Measurements from ENCODE around the gene XK. TPM values are rescaled to one million over a fixed set of nuclear protein-coding genes. Genes with fewer than 3 reads are reported as not detected.

Gene XK
- total and polyA plus RNA-seq, 7 donors = 8.1 to 27.0 (median 14.1) TPM

DNA sequence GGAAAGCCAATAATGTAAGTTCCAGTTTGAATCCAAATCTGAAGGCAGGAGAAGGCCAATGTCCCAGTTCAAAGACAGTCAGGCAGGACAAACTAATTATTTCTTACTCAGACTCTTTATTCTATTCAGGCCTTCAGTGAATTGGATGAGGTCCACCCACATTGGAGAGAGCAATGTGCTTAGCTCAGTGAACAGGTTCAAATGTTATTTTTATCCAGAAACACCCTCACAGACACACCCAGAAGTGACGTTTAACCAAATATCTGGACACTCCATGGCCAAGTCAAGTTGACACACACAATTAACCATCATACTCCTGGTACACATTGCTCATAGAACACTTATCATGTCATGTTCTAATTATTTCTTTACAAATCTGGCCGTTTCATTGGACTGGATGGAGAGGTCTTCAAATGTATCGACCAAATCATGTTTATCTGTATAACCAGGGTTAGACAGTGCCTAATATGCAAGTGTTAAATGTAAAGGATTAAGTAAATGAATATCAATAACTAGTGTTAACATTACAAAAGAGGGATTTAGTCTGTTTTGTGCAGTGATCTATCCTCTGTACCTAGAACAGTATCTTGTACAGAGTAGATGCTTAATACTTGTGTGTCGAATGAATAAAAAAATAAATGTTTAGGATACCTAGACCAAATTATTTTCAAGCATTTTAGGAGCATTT is 27.1 kb upstream of the XK start:
- Histone ChIP-seq H3K27ac (no peak overlapping the region), H3K4me3 (no peak overlapping the region), H3K36me3 (no peaks in the 10 kb centered on the region), H3K4me1 (no peaks in the 10 kb centered on the region), H3K27me3 (no peaks in the 10 kb centered on the region), H3K9me3 (no peaks in the 10 kb centered on the region)
- intact Hi-C loops (cut with DNase I) = no loop called here
- whole genome bisulfite sequencing, 2 donors = 71 to 86% methylated on average over 4 of the region's 4 CpGs
- no peak for DNase-seq
- TF ChIP-seq POLR2AphosphoS5 (IDR thresholded peaks at IDR 0.05) (no peak), EP300 (IDR thresholded peaks at IDR 0.05) (no peak), POLR2A (IDR thresholded peaks at IDR 0.05) (no peak)
- TF ChIP-seq, protein P1, sequence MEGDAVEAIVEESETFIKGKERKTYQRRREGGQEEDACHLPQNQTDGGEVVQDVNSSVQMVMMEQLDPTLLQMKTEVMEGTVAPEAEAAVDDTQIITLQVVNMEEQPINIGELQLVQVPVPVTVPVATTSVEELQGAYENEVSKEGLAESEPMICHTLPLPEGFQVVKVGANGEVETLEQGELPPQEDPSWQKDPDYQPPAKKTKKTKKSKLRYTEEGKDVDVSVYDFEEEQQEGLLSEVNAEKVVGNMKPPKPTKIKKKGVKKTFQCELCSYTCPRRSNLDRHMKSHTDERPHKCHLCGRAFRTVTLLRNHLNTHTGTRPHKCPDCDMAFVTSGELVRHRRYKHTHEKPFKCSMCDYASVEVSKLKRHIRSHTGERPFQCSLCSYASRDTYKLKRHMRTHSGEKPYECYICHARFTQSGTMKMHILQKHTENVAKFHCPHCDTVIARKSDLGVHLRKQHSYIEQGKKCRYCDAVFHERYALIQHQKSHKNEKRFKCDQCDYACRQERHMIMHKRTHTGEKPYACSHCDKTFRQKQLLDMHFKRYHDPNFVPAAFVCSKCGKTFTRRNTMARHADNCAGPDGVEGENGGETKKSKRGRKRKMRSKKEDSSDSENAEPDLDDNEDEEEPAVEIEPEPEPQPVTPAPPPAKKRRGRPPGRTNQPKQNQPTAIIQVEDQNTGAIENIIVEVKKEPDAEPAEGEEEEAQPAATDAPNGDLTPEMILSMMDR (IDR thresholded peaks at IDR 0.05) = no peak

DNA sequence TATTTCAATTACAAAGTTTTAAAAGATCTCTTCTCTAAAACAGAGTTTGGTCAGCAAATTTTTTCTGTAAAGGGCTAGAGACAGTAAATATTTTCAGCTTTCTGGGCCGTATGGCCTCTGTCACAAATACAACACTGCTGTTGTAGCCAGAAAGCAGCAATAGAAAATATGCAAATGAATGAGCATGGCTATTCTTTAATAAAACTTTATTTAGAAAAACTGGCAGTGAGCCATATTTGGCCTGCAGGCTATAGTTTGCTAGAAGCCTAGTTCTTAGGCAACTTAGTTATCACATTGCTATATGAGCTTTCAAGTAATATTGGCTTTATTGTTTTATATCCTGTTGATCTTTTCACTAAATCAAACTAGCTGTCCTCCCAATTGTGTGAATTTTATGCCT is 26.5 kb upstream of the XK start:
- no peak overlapping the region for H3K4me3 ChIP-seq
- 70 to 74% methylated on average over 1 of the region's 1 CpG for WGBS, 2 donors
- intact Hi-C loops (cut with DNase I) = no loop called here
- H3K9me3 ChIP-seq = no peaks in the 10 kb centered on the region
- DNase-seq = no peak
- no peaks in the 10 kb centered on the region for H3K4me1 ChIP-seq
- H3K27me3 ChIP-seq = no peaks in the 10 kb centered on the region
- no peaks in the 10 kb centered on the region for H3K36me3 ChIP-seq
- TF ChIP-seq POLR2AphosphoS5 (IDR thresholded peaks at IDR 0.05) (no peak), EP300 (IDR thresholded peaks at IDR 0.05) (no peak), POLR2A (IDR thresholded peaks at IDR 0.05) (no peak)
- no peak overlapping the region for H3K27ac ChIP-seq

DNA sequence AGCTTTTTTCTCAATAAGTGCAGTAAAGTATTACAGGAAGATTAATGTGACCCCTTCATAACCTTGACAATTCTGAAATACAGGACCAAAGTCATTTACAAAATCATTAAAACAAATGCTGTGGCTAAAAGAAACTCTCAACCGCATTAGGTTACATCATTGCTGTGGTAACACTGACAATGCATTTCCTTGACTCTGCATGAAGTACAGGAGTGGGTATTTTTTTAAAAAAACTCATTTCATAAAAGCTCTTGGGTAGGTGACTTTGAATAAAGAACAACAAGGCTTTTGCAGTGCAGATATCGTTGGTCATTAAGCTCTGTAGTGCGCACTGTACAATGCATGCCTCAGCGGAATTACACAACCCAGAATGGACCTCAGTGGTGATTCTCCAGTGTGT is 23.4 kb upstream of the XK start:
- Histone ChIP-seq H3K36me3 (no peaks in the 10 kb centered on the region), H3K4me1 (no peaks in the 10 kb centered on the region), H3K27ac (no peak overlapping the region), H3K27me3 (no peaks in the 10 kb centered on the region), H3K4me3 (no peak overlapping the region), H3K9me3 (no peaks in the 10 kb centered on the region)
- no peak for DNase-seq
- WGBS, 2 donors = 92 to 96% methylated on average over 4 of the region's 4 CpGs
- intact Hi-C loops (cut with DNase I) = no loop called here
- TF ChIP-seq EP300 (IDR thresholded peaks at IDR 0.05) = no peak

DNA sequence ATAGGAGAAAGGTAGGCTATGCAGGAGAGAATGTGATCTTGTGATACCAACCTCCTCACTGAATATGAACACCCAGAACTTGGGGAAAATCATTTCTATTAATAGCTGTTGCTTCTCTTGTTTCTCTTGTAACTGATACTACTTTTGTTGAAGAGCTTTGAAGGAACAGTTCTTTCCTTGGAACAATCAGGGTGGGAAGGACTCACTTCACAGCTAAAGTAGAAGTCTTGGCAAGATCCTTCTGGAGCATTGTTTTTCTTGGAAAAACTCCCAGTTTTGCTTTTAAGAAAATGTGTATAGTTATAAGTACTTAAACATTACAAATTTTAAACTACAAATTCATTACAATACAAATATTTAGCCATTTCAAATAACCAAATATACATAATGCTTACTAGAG is 19.1 kb upstream of the XK start:
- Histone ChIP-seq H3K4me1 (no peaks in the 10 kb centered on the region), H3K27me3 (no peaks in the 10 kb centered on the region), H3K9me3 (no peaks in the 10 kb centered on the region), H3K36me3 (no peaks in the 10 kb centered on the region), H3K27ac (no peak overlapping the region), H3K4me3 (no peak overlapping the region)
- intact Hi-C loops (cut with DNase I) = no loop called here
- TF ChIP-seq EP300 (IDR thresholded peaks at IDR 0.05) (no peak), POLR2AphosphoS5 (IDR thresholded peaks at IDR 0.05) (no peak), POLR2A (IDR thresholded peaks at IDR 0.05) (no peak)
- TF ChIP-seq, protein P1 (IDR thresholded peaks at IDR 0.05) = no peak
- no peak for DNase-seq

DNA sequence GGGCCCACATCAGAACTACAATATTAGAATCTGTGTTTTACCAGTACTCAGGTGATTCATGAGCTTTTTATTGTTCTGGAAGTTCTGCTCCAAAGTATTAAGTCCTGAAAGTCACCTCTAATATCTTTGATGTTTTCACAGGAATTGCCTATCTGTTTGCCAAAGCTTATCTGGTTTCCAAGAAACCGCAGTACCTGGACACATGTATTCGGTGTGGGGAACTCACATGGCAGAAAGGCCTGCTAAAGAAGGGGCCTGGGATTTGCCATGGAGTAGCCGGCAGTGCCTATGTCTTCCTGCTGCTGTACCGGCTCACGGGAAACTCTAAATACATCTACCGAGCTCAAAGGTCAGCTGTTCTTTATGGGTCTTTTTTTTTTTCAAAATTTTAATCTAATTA is 18.4 kb upstream of the XK start:
- TF ChIP-seq EP300 (IDR thresholded peaks at IDR 0.05) (no peak), POLR2AphosphoS5 (IDR thresholded peaks at IDR 0.05) (no peak), POLR2A (IDR thresholded peaks at IDR 0.05) (no peak)
- TF ChIP-seq, protein P1 (IDR thresholded peaks at IDR 0.05) = no peak
- H3K36me3 ChIP-seq = no peaks in the 10 kb centered on the region
- DNase-seq = no peak
- intact Hi-C loops (cut with DNase I) = no loop called here
- no peaks in the 10 kb centered on the region for H3K27me3 ChIP-seq
- WGBS, 2 donors = 74 to 89% methylated on average over 6 of the region's 6 CpGs
- no peak overlapping the region for H3K27ac ChIP-seq
- no peaks in the 10 kb centered on the region for H3K4me1 ChIP-seq
- no peak overlapping the region for H3K4me3 ChIP-seq
- no peaks in the 10 kb centered on the region for H3K9me3 ChIP-seq

DNA sequence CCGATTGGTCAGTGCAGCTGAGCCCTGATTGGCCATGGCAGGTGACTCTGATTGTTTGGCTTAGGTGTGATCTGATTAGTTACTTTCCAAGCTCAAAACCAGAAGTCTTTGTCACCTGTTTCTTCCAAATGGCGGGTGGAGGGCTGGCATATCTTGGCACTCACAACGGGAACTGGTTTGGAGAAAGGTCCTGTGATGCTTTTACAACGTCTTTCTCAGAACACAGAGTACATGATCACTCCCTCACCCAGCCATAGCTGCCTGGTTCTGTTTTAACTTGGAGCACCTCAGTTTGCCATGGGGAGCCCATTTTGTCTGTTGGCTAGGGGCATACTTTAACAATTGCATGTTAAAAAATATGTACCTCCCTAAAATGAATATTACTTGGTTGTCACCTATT is 13.0 kb upstream of the XK start:
- Histone ChIP-seq H3K27ac (no peak overlapping the region), H3K4me1 (peaks cover 0 to 12% (median 0%) of the 10 kb centered on the region in 4 donors), H3K4me3 (no peak overlapping the region), H3K27me3 (no peaks in the 10 kb centered on the region), H3K9me3 (no peaks in the 10 kb centered on the region), H3K36me3 (no peaks in the 10 kb centered on the region)
- WGBS, 2 donors = 55 to 81% methylated on average over 4 of the region's 4 CpGs
- intact Hi-C loops (cut with DNase I) = no loop called here
- no peak for TF ChIP-seq POLR2AphosphoS5 (IDR thresholded peaks at IDR 0.05)
- no peak for TF ChIP-seq EP300 (IDR thresholded peaks at IDR 0.05)
- TF ChIP-seq POLR2A (IDR thresholded peaks at IDR 0.05) = no peak
- TF ChIP-seq, protein P1 (IDR thresholded peaks at IDR 0.05) = no peak
- DNase-seq = no peak
